ENCODE measurements around the gene CCNC. TPM values are rescaled to one million over a fixed set of nuclear protein-coding genes. Genes with fewer than 3 reads are reported as not detected.

Gene CCNC, protein sequence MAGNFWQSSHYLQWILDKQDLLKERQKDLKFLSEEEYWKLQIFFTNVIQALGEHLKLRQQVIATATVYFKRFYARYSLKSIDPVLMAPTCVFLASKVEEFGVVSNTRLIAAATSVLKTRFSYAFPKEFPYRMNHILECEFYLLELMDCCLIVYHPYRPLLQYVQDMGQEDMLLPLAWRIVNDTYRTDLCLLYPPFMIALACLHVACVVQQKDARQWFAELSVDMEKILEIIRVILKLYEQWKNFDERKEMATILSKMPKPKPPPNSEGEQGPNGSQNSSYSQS
- total RNA-seq (2014; rRNA removed; shearing (Covaris generic)) = 122 and 128 TPM in 2 replicates

DNA sequence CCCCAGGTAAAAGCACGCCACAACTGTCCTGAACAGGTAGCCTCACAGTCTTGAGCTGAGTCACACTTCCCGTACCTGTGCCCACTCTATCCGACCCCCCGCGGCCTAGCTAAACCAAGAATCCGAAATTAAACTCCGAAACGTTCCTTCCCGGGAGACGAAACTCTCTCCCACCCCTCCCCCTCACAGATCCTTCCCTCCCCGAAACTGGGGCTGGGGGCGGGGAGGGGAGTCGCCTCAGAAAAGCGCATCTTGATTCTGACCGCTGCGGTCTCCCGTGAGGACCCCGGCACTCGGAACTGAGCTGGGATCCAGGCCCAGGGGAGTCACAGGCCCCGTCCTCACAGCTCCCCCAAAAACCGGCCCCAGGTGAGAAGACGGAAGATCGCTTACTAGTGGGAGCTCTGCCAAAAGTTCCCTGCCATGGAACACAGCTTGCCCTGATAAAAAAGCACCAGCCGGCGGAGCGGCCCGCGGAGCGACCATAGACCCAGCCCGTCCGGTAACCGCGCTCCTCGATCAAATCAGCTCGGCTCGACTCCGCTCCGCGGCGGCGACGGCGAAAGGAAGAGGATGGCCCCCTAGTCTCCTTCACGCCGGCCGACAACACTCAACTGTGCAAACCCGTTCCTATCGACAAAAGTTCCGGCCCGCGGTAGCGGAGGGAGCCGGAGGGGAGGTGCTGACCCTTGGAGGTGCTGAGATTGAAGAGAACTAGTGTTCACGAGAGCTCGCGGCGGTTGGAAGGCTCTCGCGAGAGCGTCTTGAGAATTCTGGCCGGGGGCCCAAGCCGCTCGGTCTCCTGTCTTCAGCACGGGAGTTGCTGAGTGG is at the start of gene CCNC:
CCNC (minus strand) TSS at position 558 of the 831 bp plus-strand sequence; CDS start at position 425, 133 bp downstream.
- peak within 1 kb of the TSS; percentile 70 for H3K27ac ChIP-seq
- H3K36me3 ChIP-seq = peaks cover 9% of the 10 kb centered on the region; the same call in 1 of the 2 replicates
- peak; percentile 97 to 98 for DNase-seq
- peaks cover 3% of the 10 kb centered on the region; the same call in 1 of the 2 replicates for H3K27me3 ChIP-seq
- no peaks in the 10 kb centered on the region for H3K9me3 ChIP-seq (replicated peaks)
- H3K4me3 ChIP-seq = peak within 1 kb of the TSS; percentile 84
- H3K4me1 ChIP-seq = peaks cover 5% of the 10 kb centered on the region; the same call in 1 of the 2 replicates

DNA sequence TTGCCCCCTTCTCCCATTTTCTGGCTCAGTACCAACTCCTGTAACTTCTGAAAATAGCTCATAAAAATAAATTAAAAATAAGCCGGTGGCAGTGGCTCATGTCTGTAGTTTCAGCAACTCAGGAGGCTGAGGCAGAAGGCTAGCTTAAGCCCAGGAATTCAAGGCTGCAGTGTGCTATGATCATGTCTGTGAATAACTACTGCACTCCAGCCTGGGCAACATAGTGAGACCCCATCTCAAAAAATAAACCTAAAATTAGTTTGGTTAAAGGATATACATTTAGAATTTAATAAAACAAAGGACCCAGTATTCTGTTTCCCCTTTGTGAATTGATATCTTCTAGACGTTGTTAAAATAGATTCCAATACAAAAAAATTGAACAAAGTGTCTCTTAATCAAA is 48.7 kb upstream of the CCNC start:
- H3K4me1 ChIP-seq = no peaks in the 10 kb centered on the region
- H3K9me3 ChIP-seq (replicated peaks) = no peaks in the 10 kb centered on the region
- DNase-seq = no peak
- no peak overlapping the region for H3K27ac ChIP-seq
- H3K36me3 ChIP-seq = no peaks in the 10 kb centered on the region
- no peak overlapping the region for H3K4me3 ChIP-seq
- no peaks in the 10 kb centered on the region for H3K27me3 ChIP-seq

DNA sequence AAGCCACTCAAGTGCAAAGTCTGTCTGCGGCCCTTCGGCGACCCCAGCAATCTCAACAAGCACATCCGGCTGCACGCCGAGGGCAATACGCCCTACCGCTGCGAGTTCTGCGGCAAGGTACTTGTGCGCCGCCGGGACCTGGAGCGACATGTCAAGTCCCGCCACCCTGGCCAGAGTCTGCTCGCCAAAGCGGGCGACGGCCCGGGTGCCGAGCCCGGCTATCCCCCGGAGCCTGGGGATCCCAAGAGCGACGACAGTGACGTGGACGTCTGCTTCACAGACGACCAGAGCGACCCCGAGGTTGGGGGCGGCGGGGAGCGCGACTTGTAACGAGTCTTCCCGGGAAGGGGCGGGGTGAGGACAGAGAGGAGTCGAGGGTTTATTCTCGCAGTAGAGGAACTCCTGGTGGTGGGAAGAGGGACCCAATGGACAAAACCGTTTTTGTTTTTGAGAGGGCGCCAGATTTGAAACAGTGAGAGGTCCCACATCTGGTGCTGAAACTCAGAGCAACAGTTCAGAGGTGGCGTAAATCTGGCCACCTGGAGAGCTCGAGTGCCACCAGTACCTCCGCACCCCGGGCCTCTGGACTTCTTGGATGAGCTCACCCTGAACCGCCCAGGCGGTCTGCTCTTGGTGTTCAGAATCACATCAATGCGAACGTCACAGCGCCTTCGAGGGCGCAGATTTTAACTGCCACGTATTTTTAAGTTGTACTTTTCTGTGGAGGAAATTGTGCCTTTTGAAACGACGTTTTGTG is 46.1 kb upstream of the CCNC start:
- H3K27me3 ChIP-seq = no peaks in the 10 kb centered on the region
- H3K9me3 ChIP-seq (replicated peaks) = no peaks in the 10 kb centered on the region
- no peak for DNase-seq
- no peaks in the 10 kb centered on the region for H3K4me1 ChIP-seq
- no peak overlapping the region for H3K4me3 ChIP-seq
- H3K36me3 ChIP-seq = no peaks in the 10 kb centered on the region
- H3K27ac ChIP-seq = no peak overlapping the region

DNA sequence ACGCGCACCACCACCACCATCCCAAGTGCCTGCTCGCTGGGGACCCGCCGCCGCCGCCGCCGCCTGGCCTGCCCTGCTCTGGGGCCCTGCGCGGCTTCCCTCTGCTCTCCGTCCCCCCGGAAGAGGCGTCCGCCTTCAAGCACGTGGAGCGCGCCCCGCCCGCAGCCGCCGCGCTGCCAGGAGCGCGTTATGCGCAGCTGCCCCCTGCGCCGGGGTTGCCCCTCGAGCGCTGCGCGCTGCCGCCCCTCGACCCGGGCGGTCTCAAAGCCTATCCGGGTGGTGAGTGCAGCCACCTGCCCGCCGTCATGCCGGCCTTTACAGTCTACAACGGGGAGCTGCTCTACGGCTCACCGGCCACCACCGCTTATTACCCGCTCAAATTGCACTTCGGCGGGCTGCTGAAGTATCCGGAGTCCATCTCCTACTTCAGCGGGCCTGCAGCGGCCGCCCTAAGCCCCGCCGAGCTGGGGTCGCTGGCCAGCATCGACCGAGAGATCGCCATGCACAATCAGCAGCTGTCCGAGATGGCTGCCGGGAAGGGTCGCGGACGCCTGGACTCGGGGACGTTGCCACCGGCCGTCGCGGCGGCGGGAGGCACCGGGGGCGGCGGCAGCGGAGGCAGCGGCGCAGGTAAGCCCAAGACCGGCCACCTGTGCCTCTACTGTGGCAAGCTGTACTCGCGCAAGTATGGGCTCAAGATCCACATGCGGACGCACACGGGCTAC is 45.4 kb upstream of the CCNC start:
- Histone ChIP-seq H3K27me3 (no peaks in the 10 kb centered on the region), H3K9me3 (replicated peaks) (no peaks in the 10 kb centered on the region), H3K36me3 (no peaks in the 10 kb centered on the region), H3K27ac (no peak overlapping the region), H3K4me3 (no peak overlapping the region), H3K4me1 (no peaks in the 10 kb centered on the region)
- DNase-seq = no peak

DNA sequence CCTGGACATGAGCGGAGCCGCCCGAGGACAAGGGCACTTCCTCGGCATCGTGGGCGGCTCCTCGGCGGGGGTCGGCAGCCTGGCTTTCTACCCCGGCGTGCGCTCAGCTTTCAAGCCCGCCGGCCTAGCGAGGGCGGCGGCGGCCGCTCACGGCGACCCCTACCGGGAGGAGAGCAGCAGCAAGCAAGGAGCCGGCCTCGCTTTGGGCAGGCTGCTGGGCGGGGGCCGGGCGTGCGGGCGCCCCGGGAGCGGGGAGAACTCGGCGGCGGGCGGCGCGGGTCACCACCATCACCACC is 44.9 kb upstream of the CCNC start:
- no peaks in the 10 kb centered on the region for H3K4me1 ChIP-seq
- no peaks in the 10 kb centered on the region for H3K36me3 ChIP-seq
- H3K27ac ChIP-seq = no peak overlapping the region
- no peaks in the 10 kb centered on the region for H3K27me3 ChIP-seq
- H3K9me3 ChIP-seq (replicated peaks) = no peaks in the 10 kb centered on the region
- H3K4me3 ChIP-seq = no peak overlapping the region
- no peak for DNase-seq

DNA sequence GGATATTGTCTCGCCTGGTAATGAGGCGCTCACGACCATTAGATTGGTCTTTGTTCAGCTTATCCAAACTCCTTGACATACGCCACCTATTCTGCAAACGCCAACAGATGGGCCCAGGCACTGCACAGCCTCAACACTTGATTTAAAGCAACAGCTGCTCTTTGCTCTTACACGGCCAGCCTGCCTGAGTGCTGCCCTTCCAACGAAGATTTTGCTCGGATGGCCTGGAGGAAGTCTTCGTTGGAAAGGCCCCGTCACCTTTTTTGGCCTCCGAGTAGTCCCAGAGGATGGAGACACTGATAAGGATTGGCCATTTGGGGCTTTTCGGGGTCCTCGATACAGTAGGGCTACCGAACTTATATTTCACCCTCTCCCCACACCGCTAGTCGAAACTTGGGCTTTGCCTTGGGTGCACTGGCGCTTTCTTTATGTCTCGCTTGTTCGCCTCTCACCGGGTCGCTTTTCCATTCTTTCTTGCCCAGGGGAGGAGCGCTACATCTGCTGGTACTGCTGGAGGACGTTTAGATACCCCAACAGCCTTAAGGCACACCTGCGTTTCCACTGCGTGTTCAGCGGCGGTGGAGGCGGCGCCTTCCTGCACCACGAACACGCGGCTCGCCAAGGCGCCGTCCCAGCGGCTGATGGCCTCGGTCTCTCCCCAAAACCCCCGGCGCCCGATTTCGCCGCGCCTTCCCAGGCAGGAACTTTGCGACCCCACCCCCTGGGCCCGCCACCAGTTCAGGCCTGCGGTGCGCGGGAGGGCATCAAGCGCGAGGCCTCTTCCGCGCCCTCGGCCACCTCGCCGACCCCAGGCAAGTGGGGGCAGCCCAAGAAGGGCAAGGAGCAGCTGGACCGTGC is 44.3 kb upstream of the CCNC start:
- Histone ChIP-seq H3K36me3 (no peaks in the 10 kb centered on the region), H3K9me3 (replicated peaks) (no peaks in the 10 kb centered on the region), H3K27ac (no peak overlapping the region), H3K27me3 (no peaks in the 10 kb centered on the region), H3K4me1 (no peaks in the 10 kb centered on the region), H3K4me3 (no peak overlapping the region)
- DNase-seq = peak; percentile 38 to 61

DNA sequence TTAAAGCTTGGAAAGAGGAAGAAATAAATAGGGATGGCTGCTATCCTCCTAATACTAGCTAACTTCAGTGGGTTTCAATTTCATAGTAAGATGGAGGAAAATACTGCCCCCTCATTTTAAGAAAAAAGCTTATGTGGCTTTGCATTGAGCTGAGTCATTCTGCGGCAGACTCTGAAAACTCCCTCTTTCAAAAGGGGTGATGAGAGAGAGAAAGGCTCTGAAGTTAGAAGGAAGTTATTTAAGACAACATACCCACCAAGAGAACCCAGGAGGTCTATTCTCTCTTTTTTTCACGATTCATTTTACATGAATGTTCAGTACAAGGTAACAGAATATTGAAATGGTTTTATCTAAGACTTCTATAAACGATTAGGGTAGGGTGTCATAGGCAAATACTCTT is 42.7 kb upstream of the CCNC start:
- Histone ChIP-seq H3K4me3 (no peak overlapping the region), H3K4me1 (no peaks in the 10 kb centered on the region)

DNA sequence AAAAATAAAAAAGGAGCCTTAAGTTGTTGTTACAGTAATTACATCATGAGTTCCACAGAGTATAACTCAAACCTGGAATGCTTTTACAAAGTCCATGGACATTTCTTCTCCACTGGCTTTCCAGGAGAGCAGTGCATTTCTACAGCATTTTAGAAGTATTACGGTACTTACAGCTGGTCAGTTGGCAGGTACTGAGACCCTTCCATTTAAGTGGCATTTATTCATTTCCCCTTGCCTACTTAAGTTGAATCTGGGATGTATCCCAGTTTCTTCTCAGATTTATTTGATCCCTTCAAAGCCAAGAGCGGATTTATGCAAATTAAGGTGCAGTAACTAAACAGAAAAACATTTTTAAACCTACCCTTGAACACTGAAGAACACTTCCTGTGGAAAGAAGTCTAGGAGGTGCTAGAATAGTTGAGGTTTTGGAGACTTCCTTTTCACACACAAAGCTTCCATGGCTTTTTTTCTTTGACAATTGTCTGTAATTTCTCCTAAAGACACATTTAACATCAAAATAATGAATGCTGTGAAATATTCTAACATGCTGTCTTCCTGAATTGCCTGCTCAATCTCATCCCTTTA is 41.5 kb upstream of the CCNC start:
- Histone ChIP-seq H3K4me1 (no peaks in the 10 kb centered on the region), H3K27me3 (no peaks in the 10 kb centered on the region)
- DNase-seq = no peak

More for the DNA sequence above, 42.7 kb upstream of the CCNC start:
- Histone ChIP-seq H3K36me3 (no peaks in the 10 kb centered on the region), H3K27ac (no peak overlapping the region), H3K27me3 (no peaks in the 10 kb centered on the region), H3K9me3 (replicated peaks) (no peaks in the 10 kb centered on the region)
- DNase-seq = no peak

DNA sequence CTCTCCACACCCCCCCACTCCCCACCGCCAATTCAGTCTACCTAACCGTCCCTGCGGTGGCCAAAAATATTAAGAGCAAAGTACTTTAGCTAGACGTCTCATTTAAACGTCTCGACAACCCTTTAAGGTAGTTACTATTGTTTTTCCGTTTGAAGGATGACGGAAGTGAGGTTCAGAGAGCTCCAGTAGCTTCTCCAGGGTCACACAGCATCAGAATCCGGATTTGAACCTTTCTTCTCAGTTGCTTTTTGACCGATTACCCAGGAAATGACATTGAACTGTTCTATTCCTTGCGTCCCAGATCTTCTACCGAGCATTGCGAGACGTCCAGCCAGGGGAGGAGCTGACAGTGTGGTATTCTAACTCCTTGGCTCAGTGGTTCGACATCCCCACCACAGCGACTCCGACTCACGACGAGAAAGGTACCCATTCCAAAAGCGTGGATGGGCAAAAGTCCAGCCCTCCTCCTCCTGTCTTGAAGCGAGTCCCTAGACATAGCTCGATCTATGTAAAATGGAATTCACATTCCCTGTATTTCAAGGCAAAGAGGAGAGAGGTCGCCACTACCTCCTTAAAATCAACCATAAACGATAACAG is 40.5 kb upstream of the CCNC start:
- no peaks in the 10 kb centered on the region for H3K27me3 ChIP-seq
- no peak for DNase-seq
- H3K4me1 ChIP-seq = no peaks in the 10 kb centered on the region
- no peak overlapping the region for H3K4me3 ChIP-seq
- H3K36me3 ChIP-seq = no peaks in the 10 kb centered on the region
- no peak overlapping the region for H3K27ac ChIP-seq
- H3K9me3 ChIP-seq (replicated peaks) = no peaks in the 10 kb centered on the region

More for the DNA sequence above, 41.5 kb upstream of the CCNC start:
- Histone ChIP-seq H3K36me3 (no peaks in the 10 kb centered on the region), H3K9me3 (replicated peaks) (no peaks in the 10 kb centered on the region), H3K4me3 (no peak overlapping the region), H3K27ac (no peak overlapping the region)

DNA sequence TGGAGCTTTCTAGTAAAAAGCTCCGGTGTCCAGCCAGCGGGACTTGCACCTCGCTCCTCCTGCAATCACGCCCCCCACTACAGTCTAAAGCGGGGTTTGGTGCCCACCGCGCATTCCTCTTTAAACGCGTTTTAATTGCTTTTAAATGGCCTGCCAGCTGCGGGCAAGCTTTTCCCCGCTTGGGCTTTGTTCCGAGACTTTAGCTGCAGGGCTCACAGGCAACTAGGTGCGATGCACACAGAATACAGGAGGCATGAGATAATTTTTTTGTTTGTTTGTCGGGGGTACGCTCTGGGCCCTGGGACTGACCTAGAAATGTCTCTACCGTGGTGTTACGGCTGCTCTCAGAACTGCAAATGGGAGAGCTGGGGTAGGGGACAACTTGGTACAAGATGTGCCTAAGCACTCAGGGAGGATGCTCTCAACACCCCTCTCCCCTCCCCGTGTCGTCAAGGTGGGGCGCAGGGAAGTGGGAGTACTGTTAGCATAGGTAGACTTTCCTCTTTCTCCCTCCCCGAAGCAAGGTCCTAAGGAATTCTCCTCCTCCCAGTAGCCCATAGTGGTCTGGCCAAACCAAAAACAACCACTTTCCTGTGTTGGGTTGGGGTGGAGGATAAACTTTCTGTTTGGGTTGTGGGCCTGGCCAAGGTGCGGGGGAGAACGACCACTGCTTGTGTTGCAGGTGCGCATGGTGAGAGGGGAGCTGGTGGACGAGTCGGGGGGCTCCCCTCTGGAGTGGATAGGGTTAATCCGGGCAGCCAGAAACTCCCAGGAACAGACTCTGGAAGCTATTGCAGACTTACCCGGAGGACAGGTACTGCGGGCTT is 39.8 kb upstream of the CCNC start:
- Histone ChIP-seq H3K9me3 (replicated peaks) (no peaks in the 10 kb centered on the region), H3K4me1 (no peaks in the 10 kb centered on the region), H3K27ac (no peak overlapping the region), H3K27me3 (no peaks in the 10 kb centered on the region), H3K4me3 (no peak overlapping the region), H3K36me3 (no peaks in the 10 kb centered on the region)
- DNase-seq = no peak

DNA sequence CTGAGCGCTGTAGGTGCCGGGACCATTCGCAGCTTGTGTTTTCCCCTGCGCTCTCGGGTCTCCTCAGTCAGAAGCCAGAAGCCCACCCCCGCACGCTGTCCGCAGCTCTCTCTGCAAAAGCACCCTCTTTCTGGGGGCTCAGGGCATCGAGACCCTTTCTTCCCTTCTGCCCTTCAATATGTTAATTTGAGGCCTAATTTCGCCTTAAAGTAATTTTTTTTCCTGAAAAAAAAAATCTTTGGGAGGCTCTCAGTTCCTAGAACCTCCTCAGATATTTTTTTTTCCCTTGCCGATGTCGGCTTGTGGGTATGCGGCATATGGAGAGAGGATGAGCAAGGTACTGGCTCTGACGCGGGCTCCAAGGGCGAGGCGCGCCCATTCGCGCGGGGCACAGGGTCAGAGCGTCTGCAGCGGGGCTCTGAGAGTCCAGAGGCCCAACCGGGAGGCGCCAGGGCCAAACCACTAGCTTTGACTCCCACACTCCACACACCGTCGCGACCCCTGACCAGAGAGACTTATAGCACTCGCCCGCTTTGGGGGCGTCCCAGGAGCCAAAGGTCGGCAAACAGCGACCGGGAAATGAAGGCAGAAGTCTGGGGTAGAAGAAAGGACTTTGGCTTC is 39.1 kb upstream of the CCNC start:
- no peak overlapping the region for H3K4me3 ChIP-seq
- DNase-seq = no peak

DNA sequence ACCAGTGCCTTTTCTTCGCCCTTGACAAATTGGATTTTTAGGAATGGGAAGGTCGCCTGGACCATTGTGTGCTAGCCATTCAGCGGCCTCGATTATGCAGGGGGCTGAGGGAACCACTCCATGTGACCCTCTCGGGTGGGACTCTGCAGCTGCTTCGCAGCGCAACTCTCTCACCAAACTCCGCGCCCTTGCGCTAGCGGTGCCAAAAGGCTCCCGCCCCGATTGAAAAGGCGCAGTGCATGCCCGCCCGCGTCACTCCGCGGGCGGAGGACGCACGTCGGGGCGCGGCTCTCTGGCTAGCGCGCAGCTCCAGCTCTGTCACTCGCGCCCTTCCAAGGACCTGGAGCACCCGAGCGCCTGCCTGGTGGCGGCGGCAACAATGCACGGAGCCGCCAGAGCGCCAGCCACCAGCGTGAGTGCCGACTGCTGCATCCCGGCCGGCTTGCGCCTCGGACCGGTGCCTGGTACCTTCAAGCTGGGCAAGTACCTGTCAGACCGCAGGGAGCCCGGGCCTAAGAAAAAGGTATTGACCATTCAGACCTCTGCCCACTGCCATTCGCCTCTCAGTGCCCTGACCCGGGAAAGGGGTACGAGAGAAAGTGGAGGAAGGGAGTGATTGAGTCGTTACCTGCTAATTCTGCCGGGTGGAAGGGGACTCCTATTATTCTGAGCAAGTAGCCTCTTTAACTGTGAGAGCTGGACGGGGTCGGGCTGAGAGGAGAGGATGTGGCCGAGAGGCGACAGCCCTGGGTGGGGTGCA is 38.4 kb upstream of the CCNC start, which contains the start of gene PRDM13:
PRDM13 (plus strand) TSS at position 178 of the 760 bp plus-strand sequence; CDS start at position 380, 202 bp downstream.
- no peak for DNase-seq
- Histone ChIP-seq H3K27me3 (no peaks in the 10 kb centered on the region), H3K4me1 (no peaks in the 10 kb centered on the region), H3K36me3 (no peaks in the 10 kb centered on the region), H3K9me3 (replicated peaks) (no peaks in the 10 kb centered on the region), H3K27ac (no peak within 1 kb of the TSS), H3K4me3 (no peak within 1 kb of the TSS)

More for the DNA sequence above, 39.1 kb upstream of the CCNC start:
- no peaks in the 10 kb centered on the region for H3K36me3 ChIP-seq
- no peaks in the 10 kb centered on the region for H3K9me3 ChIP-seq (replicated peaks)
- H3K27ac ChIP-seq = no peak overlapping the region
- H3K27me3 ChIP-seq = no peaks in the 10 kb centered on the region
- no peaks in the 10 kb centered on the region for H3K4me1 ChIP-seq

All from SJCRH30 (cell line).